Measurements from ENCODE around the gene SCGB1C1. TPM values are rescaled to one million over a fixed set of nuclear protein-coding genes. Genes with fewer than 3 reads are reported as not detected.
A peak's percentile ranks its signal among the peaks of the same experiment; 100 is the strongest.

SCGB1C1 gene
- total and polyA plus RNA-seq, 9 of the 15 experiments (the other 6 are each of a cell fraction or from before 2014, with no cell fraction given), result not detected

- FAIRE-seq, result no peak
- H3K27ac ChIP-seq (ENCODE audit: extremely low read depth, low read depth, low read length), result peak overlapping the region; percentile 40; the same call in 2 of the 3 replicates
- H3K9ac ChIP-seq (ENCODE audit: insufficient read depth in 1 of 2, low read depth in 2 of 2, low read length in 2 of 2), result no peak overlapping the region; a peak in 1 of 4 replicates
- H3K4me1 ChIP-seq (replicated peaks in 1 of 2; ENCODE audit: control insufficient read depth in 2 of 2, insufficient read depth in 2 of 2, low read length in 2 of 2), result peaks cover 21 to 24% of the 10 kb centered on the region in 2 experiments; a peak in 4 of 5 replicates
- no peak for TF ChIP-seq NR3C1 (CRISPR knock-in tag; IDR thresholded peaks at IDR 0.05)
- TF ChIP-seq POLR2A (conservative IDR thresholded peaks at IDR 0.05), result peak; percentile 1; the same call in 1 of the 2 replicates
- TF ChIP-seq SP1 (CRISPR knock-in tag; IDR thresholded peaks at IDR 0.05), result peak; percentile 14; the same call in 1 of the 2 replicates
- no peak for TF ChIP-seq CEBPB (tag; IDR thresholded peaks at IDR 0.05)
- TF ChIP-seq POLR2G (IDR thresholded peaks at IDR 0.05; ENCODE audit: low read depth, low read length), result peak; percentile 3; the same call in 1 of the 2 replicates
- intact Hi-C loops (cut with micrococcal nuclease), result no loop called here
- H3K27me3 ChIP-seq (ENCODE audit: control insufficient read depth in 2 of 2, insufficient read depth in 2 of 2, low read length in 2 of 2), result no peaks in the 10 kb centered on the region
- H3K4me2 ChIP-seq (ENCODE audit: insufficient read depth, low read length), result no peak overlapping the region
- no peak overlapping the region for H3K4me3 ChIP-seq
- 91% methylated on average over 11 of the region's 11 CpGs for WGBS (ENCODE audit: insufficient coverage, low coverage, missing lambda C conversion rate)
- in situ Hi-C loops (cut with MboI), result loop anchor here (10.0 kb wide), 1 partner anchor 148 kb away; the partner anchor contains the start of gene B4GALNT4
- peaks cover 16% of the 10 kb centered on the region for H3K9me3 ChIP-seq (replicated peaks; ENCODE audit: control insufficient read depth, insufficient read depth, low read depth, low read length)
- 0 out of 3 replicates have a peak, but pooled peaks cover under 1% of the 10 kb centered on the region for H3K79me2 ChIP-seq (ENCODE audit: control insufficient read depth, insufficient read depth, low read length)
- no peak for DNase-seq (ENCODE audit: extremely low read depth in 1 of 4, low spot score in 3 of 4)
- peaks cover 65% of the 10 kb centered on the region for H3K36me3 ChIP-seq (ENCODE audit: control insufficient read depth, insufficient read depth, low read length)
- ChIA-PET POLR2A (interaction anchor here (0.8 to 5.5 kb wide), 9 partner anchors 8 to 172 kb away, joined by 3 to 63 read pairs (median 4); partner anchors contain the start of genes BET1L, PSMD13 and RIC8A), CTCF (ENCODE audit: low intra/inter-chr PET ratio) (no interaction called here)
- BruUV-seq (replicated peaks), result no TSS peak
- H2AFZ ChIP-seq (ENCODE audit: low read depth, low read length), result no peak overlapping the region
- peak; percentile 4; the same call in 2 of the 3 replicates for ATAC-seq
- H3K9me1 ChIP-seq (ENCODE audit: control insufficient read depth, insufficient read depth, low read length), result no peaks in the 10 kb centered on the region
- no peaks in the 10 kb centered on the region for H4K20me1 ChIP-seq (replicated peaks; ENCODE audit: control insufficient read depth, insufficient read depth, low read length)
Measured at GRCh38 chr11:216081-216974, 23.4 kb downstream of the SCGB1C1 start.

Measured in K562 (cell line).